Breast epithelium (tissue), 3 donors: ENCODE data around the gene REST.

ENCODE experiments used
- CTCF ChIP-seq, 3 donors: fragments of 450-650 bp; IDR thresholded peaks; one replicate each; pipeline ENCODE4 v1.5.1; 2016 to 2017; ENCODE audit warnings: antibody characterized with exemption in 3 of 3, mild to moderate bottlenecking in 3 of 3, moderate library complexity in 3 of 3
- POLR2AphosphoS5 ChIP-seq, 3 donors: sonication (generic); formaldehyde crosslinking; IDR thresholded peaks; one replicate each; pipeline ENCODE4 v1.6.1; 2017; ENCODE audit warnings: antibody characterized with exemption in 3 of 3

- no peak for TF ChIP-seq CTCF (IDR thresholded peaks at IDR 0.05)
- TF ChIP-seq POLR2AphosphoS5 (IDR thresholded peaks at IDR 0.05): no peak
These were observed 105.9 kb downstream of the REST start for GRCh38 chr4:57013543-57014120.
